K562 (cell line): Measurements from ENCODE around the gene ABLIM2. TPM values are rescaled to one million over a fixed set of nuclear protein-coding genes. Genes with fewer than 3 reads are reported as not detected.

Experiments
- ATAC-seq: fragments of 200-7000 bp; cut with Tn5 transposase; 3 replicates; pipeline ENCODE4 v1.9.1; 2020; ENCODE audit warnings: moderate library complexity
- BruUV-seq: library from RNA; stranded (reverse); fragments of 400-500 nt; replicated peaks from 2 replicates; lab custom pipeline; 2021; lab: Mats Ljungman, UMichigan
- CTCF ChIA-PET: fragments of 300-600 bp; formaldehyde crosslinking; extraction: SDS; loops from one replicate; lab custom pipeline; 2021; ENCODE audit warnings: low intra/inter-chr PET ratio; lab: Yijun Ruan, JAX
- POLR2A ChIA-PET: fragments of 300-600, 350-650 bp; sonication (Branson Sonifier 250); formaldehyde crosslinking; extraction: SDS; loops from one replicate; lab custom pipeline; 2021; ENCODE audit warnings: antibody characterized with exemption, inconsistent platforms; lab: Yijun Ruan, JAX
- DNase-seq, 4 experiments: peaks; one replicate each; pipeline versions ENCODE4 v3.0.0 to v3.0.0-alpha.2; 2011 to 2018; ENCODE audit warnings: low spot score in 3 of 4, mixed read lengths in 3 of 4; ENCODE audit errors: extremely low read depth in 1 of 4
- FAIRE-seq: peaks from 2 replicates; lab custom pipeline; 2011; peaks lifted over from hg19 to GRCh38; lab: Jason Lieb, UNC
- H2AFZ ChIP-seq: 2 replicates; pipeline ENCODE4 v1.6.0; 2011; ENCODE audit warnings: low read depth, low read length, control low read depth, inconsistent platforms
- H3K27ac ChIP-seq: fragments of 200-600 bp; 3 replicates; pipeline ENCODE4 v1.8.0; 2011; ENCODE audit warnings: low read depth, mild to moderate bottlenecking, control low read depth, inconsistent platforms, low read length, moderate library complexity, mixed read lengths; ENCODE audit errors: extremely low read depth
- H3K27me3 ChIP-seq, 2 experiments: fragments of 300-600 bp in 1 of 2; 2 replicates in 1 of 2; 3 replicates in 1 of 2; pipeline versions ENCODE4 v1.6.0 to v1.8.0; 2011; ENCODE audit warnings: inconsistent platforms in 2 of 2, low read length in 2 of 2, mild to moderate bottlenecking in 1 of 2, mixed read lengths in 1 of 2, moderate library complexity in 1 of 2; ENCODE audit not compliant: control insufficient read depth in 2 of 2, insufficient read depth in 2 of 2
- H3K36me3 ChIP-seq: fragments of 300-600 bp; 3 replicates; pipeline ENCODE4 v1.8.0; 2011; ENCODE audit warnings: mild to moderate bottlenecking, low read length, inconsistent platforms; ENCODE audit not compliant: control insufficient read depth, insufficient read depth
- H3K4me1 ChIP-seq, 2 experiments: fragments of 200-600 bp in 1 of 2; replicated peaks in 1 of 2; 2 replicates in 1 of 2; 3 replicates in 1 of 2; pipeline versions ENCODE4 v1.5.1 to v1.8.0; 2011; ENCODE audit warnings: inconsistent platforms in 2 of 2, low read length in 2 of 2, mild to moderate bottlenecking in 1 of 2, mixed read lengths in 1 of 2, moderate library complexity in 1 of 2; ENCODE audit not compliant: control insufficient read depth in 2 of 2, insufficient read depth in 2 of 2
- H3K4me2 ChIP-seq: 2 replicates; pipeline ENCODE4 v1.6.1; 2011; ENCODE audit warnings: low read length, control low read depth, inconsistent platforms, mixed read lengths; ENCODE audit not compliant: insufficient read depth
- H3K4me3 ChIP-seq: fragments of 200-600 bp; sonication (generic), shearing (Covaris generic); 2 replicates; pipeline ENCODE4 v1.5.1; 2016; ENCODE audit warnings: control low read depth, inconsistent platforms
- H3K79me2 ChIP-seq: fragments of 200-600 bp; 3 replicates; pipeline ENCODE4 v1.8.0; 2011; ENCODE audit warnings: low read length, inconsistent platforms; ENCODE audit not compliant: control insufficient read depth, insufficient read depth
- H3K9ac ChIP-seq, 2 experiments: 2 replicates each; pipeline versions ENCODE4 v1.6.0 to v1.6.1; 2011; ENCODE audit warnings: low read depth in 2 of 2, low read length in 2 of 2, control low read depth in 1 of 2, inconsistent platforms in 1 of 2, mild to moderate bottlenecking in 1 of 2, mixed read lengths in 1 of 2; ENCODE audit not compliant: insufficient read depth in 1 of 2
- H3K9me1 ChIP-seq: one replicate; pipeline ENCODE4 v1.6.0; 2011; ENCODE audit warnings: inconsistent platforms, mild to moderate bottlenecking, low read length, moderate library complexity; ENCODE audit not compliant: control insufficient read depth, insufficient read depth
- H3K9me3 ChIP-seq: replicated peaks from 2 replicates; pipeline ENCODE4 v1.5.1; 2011; ENCODE audit warnings: low read depth, low read length, inconsistent platforms; ENCODE audit not compliant: control insufficient read depth, insufficient read depth
- H4K20me1 ChIP-seq: replicated peaks from 2 replicates; pipeline ENCODE4 v1.6.1; 2011; ENCODE audit warnings: low read length, inconsistent platforms, mixed read lengths; ENCODE audit not compliant: control insufficient read depth, insufficient read depth
- ARNT ChIP-seq, 2 experiments: fragments of 450-650 bp; IDR thresholded peaks; 2 replicates each; pipeline ENCODE4 v1.6.1; 2016; ENCODE audit warnings: mild to moderate bottlenecking in 1 of 2
- HBP1 ChIP-seq: fragments of 450-650 bp; formaldehyde crosslinking; IDR thresholded peaks from 2 replicates; pipeline ENCODE4 v1.4.0; 2022; ENCODE audit warnings: missing genetic modification characterization
- MXD1 ChIP-seq: fragments of 250-450 bp; sonication (Bioruptor Pico); IDR thresholded peaks from 2 replicates; pipeline ENCODE4 v1.8.0; 2021; ENCODE audit warnings: borderline replicate concordance, mild to moderate bottlenecking, moderate library complexity; ENCODE audit not compliant: poor library complexity, severe bottlenecking
- UBTF ChIP-seq, 2 experiments: IDR thresholded peaks; 2 replicates each; pipeline ENCODE4 v1.6.1; 2012; ENCODE audit warnings: improper control_type of control experiment in 2 of 2, low read depth in 2 of 2, low read length in 2 of 2, borderline replicate concordance in 1 of 2
- ZNF699 ChIP-seq: fragments of 250-450 bp; sonication (Bioruptor Pico); IDR thresholded peaks from 2 replicates; pipeline ENCODE4 v1.8.0; 2021; ENCODE audit warnings: mild to moderate bottlenecking, moderate library complexity; ENCODE audit not compliant: insufficient replicate concordance
- ZNF75A ChIP-seq: fragments of 450-650 bp; formaldehyde crosslinking; IDR thresholded peaks from 2 replicates; pipeline ENCODE4 v1.4.0; 2020; ENCODE audit warnings: mild to moderate bottlenecking
- WGBS: fragments of 100-300 bp; shearing (Covaris generic); methylation state at CpG from one replicate; pipeline ENCODE4 v1.1.6; 2016; ENCODE audit warnings: low coverage, mixed read lengths; ENCODE audit not compliant: insufficient coverage; ENCODE audit errors: missing lambda C conversion rate; 5-methylcytosine and 5-hydroxymethylcytosine counted together
- in situ Hi-C: fragments of 300-500 bp; cut with MboI; formaldehyde crosslinking; loops from 4 replicates; pipeline ENCODE4 v1.15.0; 2018; ENCODE audit warnings: inconsistent platforms, mixed read lengths
- intact Hi-C: fragments of 100-400 bp; cut with micrococcal nuclease; formaldehyde crosslinking; loops from 2 replicates; pipeline ENCODE4 v1.14.2; 2022
- polyA plus RNA-seq, 8 experiments: library from polyadenylated mRNA; depleted of rRNA in 4 of 8; stranded (reverse) in 5 of 8; unstranded in 3 of 8; fragments of >200 nt; fragmentation: Nextera tagmentation in 2 of 8; fragmentation: Illumina TruSeq in 1 of 8; extraction: Ambion mirVana in 2 of 8; extraction: Trizol in 1 of 8; gene quantifications; 2 replicates each; pipeline versions ENCODE4 v1.2.1 to v1.2.3, GENCODE V29; 2011 to 2014; ENCODE audit warnings: inconsistent platforms in 1 of 8, missing spikeins in 1 of 8
- total RNA-seq, 7 experiments: library from RNA; depleted of rRNA in 6 of 7; stranded (reverse); fragments of >200 nt in 6 of 7; fragmentation: Illumina TruSeq in 2 of 7; extraction: Trizol in 2 of 7; gene quantifications; 2 replicates each; pipeline versions ENCODE4 v1.2.1 to v1.2.3, GENCODE V29; 2011 to 2021; ENCODE audit warnings: low replicate concordance in 1 of 7

ABLIM2 gene
- total and polyA plus RNA-seq, 9 of the 15 experiments (the other 6 are each of a cell fraction or from before 2014, with no cell fraction given) = not detected

- BruUV-seq = no TSS peak
- H3K9ac ChIP-seq = no peak overlapping the region
- no peaks in the 10 kb centered on the region for H3K36me3 ChIP-seq
- DNase-seq (no peak), ATAC-seq (no peak), FAIRE-seq (no peak)
- no peaks in the 10 kb centered on the region for H3K9me3 ChIP-seq
- H3K9me1 ChIP-seq = no peaks in the 10 kb centered on the region
- CTCF ChIA-PET = interaction anchor here (0.6 kb wide), 1 partner anchor 200 kb away, joined by 3 read pairs; no protein-coding TSS in a partner anchor
- H3K79me2 ChIP-seq = no peaks in the 10 kb centered on the region
- H3K4me3 ChIP-seq = no peak overlapping the region
- no peak overlapping the region for H2AFZ ChIP-seq
- H4K20me1 ChIP-seq = no peaks in the 10 kb centered on the region; the same call in 1 of the 2 replicates
- peaks cover 0 to 18% of the 10 kb centered on the region in 2 experiments; a peak in 2 of 5 replicates for H3K27me3 ChIP-seq
- H3K4me1 ChIP-seq = no peaks in the 10 kb centered on the region
- 6% methylated on average over 10 of the region's 11 CpGs for WGBS
- H3K27ac ChIP-seq = no peak overlapping the region
- POLR2A ChIA-PET = interaction anchor here (0.6 to 1.0 kb wide), 2 partner anchors 9 to 16 kb away, joined by 3 to 4 read pairs; no protein-coding TSS in a partner anchor
- intact Hi-C loops (no loop called here), in situ Hi-C loops (no loop called here)
- H3K4me2 ChIP-seq = no peak overlapping the region
- TF ChIP-seq ARNT (IDR thresholded peaks at IDR 0.05) (no peak), ZNF75A (CRISPR knock-in tag) (no peak), HBP1 (CRISPR knock-in tag) (no peak), MXD1 (CRISPR knock-in tag) (no peak), UBTF (IDR thresholded peaks at IDR 0.05; ENCODE audit: borderline replicate concordance in 1 of 2, low read depth in 2 of 2, low read length in 2 of 2) (no peak), ZNF699 (no peak)
These were observed 165.8 kb downstream of the ABLIM2 start for GRCh38 chr4:7992846-7993245.
